HepG2 (cell line): ENCODE data around the gene BPHL. TPM values are rescaled to one million over a fixed set of nuclear protein-coding genes. Genes with fewer than 3 reads are reported as not detected.

ENCODE experiments used
- ATAC-seq: fragments of 200-7000 bp; cut with Tn5 transposase; 3 replicates; pipeline ENCODE4 v1.9.1; 2020; ENCODE audit warnings: mild to moderate bottlenecking, moderate library complexity
- BruUV-seq: library from RNA; stranded (reverse); fragments of 400-500 nt; replicated peaks from 2 replicates; lab custom pipeline; 2021; lab: Mats Ljungman, UMichigan
- CTCF ChIA-PET: fragments of 300-600 bp; formaldehyde crosslinking; extraction: SDS; loops from one replicate; lab custom pipeline; 2021; ENCODE audit warnings: low total read pairs, inconsistent platforms, low intra/inter-chr PET ratio; lab: Yijun Ruan, JAX
- POLR2A ChIA-PET: fragments of 350-600 bp; sonication (Branson Sonifier 250); formaldehyde crosslinking; loops from one replicate; lab custom pipeline; 2020; ENCODE audit warnings: antibody characterized with exemption, inconsistent platforms; lab: Yijun Ruan, JAX
- DNase-seq: peaks from one replicate; pipeline ENCODE4 v3.0.0-alpha.2; 2015; ENCODE audit warnings: low spot score
- FAIRE-seq: peaks from 3 replicates; lab custom pipeline; 2011; peaks lifted over from hg19 to GRCh38; lab: Jason Lieb, UNC
- H2AFZ ChIP-seq: one replicate; pipeline ENCODE4 v1.6.1; 2011; ENCODE audit warnings: low read length, inconsistent platforms
- H3K27ac ChIP-seq: fragments of 300-600 bp; 3 replicates; pipeline ENCODE4 v1.8.0; 2011; ENCODE audit warnings: mixed run types, mild to moderate bottlenecking, mixed read lengths, low read length, inconsistent platforms; ENCODE audit not compliant: insufficient read depth; ENCODE audit errors: extremely low read length
- H3K27me3 ChIP-seq, 2 experiments: fragments of 200-600 bp in 1 of 2; 2 replicates in 1 of 2; 3 replicates in 1 of 2; pipeline versions ENCODE4 v1.6.0 to v1.8.0; 2011; ENCODE audit warnings: low read length in 2 of 2, mild to moderate bottlenecking in 2 of 2, moderate library complexity in 2 of 2, inconsistent platforms in 1 of 2; ENCODE audit not compliant: insufficient read depth in 2 of 2, control insufficient read depth in 1 of 2
- H3K36me3 ChIP-seq, 2 experiments: fragments of 200-600 bp in 1 of 2; replicated peaks in 1 of 2; 2 replicates in 1 of 2; 3 replicates in 1 of 2; pipeline versions ENCODE4 v1.5.1 to v1.8.0; 2011; ENCODE audit warnings: low read length in 2 of 2, inconsistent platforms in 1 of 2; ENCODE audit not compliant: insufficient read depth in 2 of 2, control insufficient read depth in 1 of 2
- H3K4me1 ChIP-seq: 2 replicates; pipeline ENCODE4 v1.5.1; 2012; ENCODE audit warnings: low read length, inconsistent platforms; ENCODE audit not compliant: insufficient read depth
- H3K4me2 ChIP-seq: 2 replicates; pipeline ENCODE4 v1.6.0; 2011; ENCODE audit warnings: low read depth, low read length, inconsistent platforms
- H3K4me3 ChIP-seq, 3 experiments: fragments of 200-600 bp in 1 of 3; sonication (generic), shearing (Covaris generic) in 1 of 3; replicated peaks in 1 of 3; 2 replicates each; pipeline ENCODE4 v1.5.1; 2011 to 2016; ENCODE audit warnings: low read length in 3 of 3, inconsistent platforms in 2 of 3, low read depth in 2 of 3, mild to moderate bottlenecking in 2 of 3, control low read depth in 1 of 3, mixed read lengths in 1 of 3; ENCODE audit not compliant: insufficient read depth in 1 of 3
- H3K79me2 ChIP-seq: one replicate; pipeline ENCODE4 v1.6.1; 2011; ENCODE audit warnings: low read length, inconsistent platforms; ENCODE audit not compliant: insufficient read depth
- H3K9ac ChIP-seq: 2 replicates; pipeline ENCODE4 v1.6.0; 2011; ENCODE audit warnings: mild to moderate bottlenecking, low read depth, low read length, inconsistent platforms; ENCODE audit not compliant: insufficient read depth
- H3K9me3 ChIP-seq: 2 replicates; pipeline ENCODE4 v1.5.1; 2012; ENCODE audit warnings: mild to moderate bottlenecking, low read length
- H4K20me1 ChIP-seq: 2 replicates; pipeline ENCODE4 v1.6.0; 2011; ENCODE audit warnings: inconsistent platforms, mild to moderate bottlenecking, low read length, moderate library complexity; ENCODE audit not compliant: insufficient read depth
- CREBL2 ChIP-seq: sonication (generic); formaldehyde crosslinking; IDR thresholded peaks from 2 replicates; pipeline ENCODE4 v1.8.1; 2023; ENCODE audit warnings: missing genetic modification reagents, mild to moderate bottlenecking, borderline replicate concordance
- HIVEP1 ChIP-seq: sonication (generic); formaldehyde crosslinking; IDR thresholded peaks from 2 replicates; pipeline ENCODE4 v1.4.0; 2020; ENCODE audit warnings: mild to moderate bottlenecking, missing genetic modification reagents
- IKZF4 ChIP-seq: sonication (generic); formaldehyde crosslinking; IDR thresholded peaks from 2 replicates; pipeline ENCODE4 v1.5.1; 2020; ENCODE audit warnings: borderline replicate concordance, mild to moderate bottlenecking, low read depth, missing genetic modification reagents; ENCODE audit errors: not compliant biosample characterization
- NR2F6 ChIP-seq, 2 experiments: IDR thresholded peaks; 2 replicates each; pipeline ENCODE4 v1.6.1; 2016; ENCODE audit warnings: antibody characterized with exemption in 1 of 2, mild to moderate bottlenecking in 1 of 2
- RAD51 ChIP-seq: fragments of 450-650 bp; IDR thresholded peaks from 2 replicates; pipeline ENCODE4 v1.6.1; 2016; ENCODE audit warnings: borderline replicate concordance
- REST ChIP-seq, 2 experiments: IDR thresholded peaks; 2 replicates each; pipeline ENCODE4 v1.6.1; 2011 to 2012; ENCODE audit warnings: low read length in 2 of 2, borderline replicate concordance in 1 of 2, low read depth in 1 of 2, mild to moderate bottlenecking in 1 of 2, moderate library complexity in 1 of 2
- RXRA ChIP-seq: sonication (generic); formaldehyde crosslinking; IDR thresholded peaks from 2 replicates; pipeline ENCODE4 v1.5.1; 2020; ENCODE audit warnings: missing genetic modification reagents
- ZHX2 ChIP-seq, 2 experiments: sonication (generic) in 1 of 2; formaldehyde crosslinking in 1 of 2; IDR thresholded peaks; 2 replicates each; pipeline versions ENCODE4 v1.6.1 to v1.9.0; 2014 to 2022; ENCODE audit warnings: antibody characterized with exemption in 1 of 2, borderline replicate concordance in 1 of 2, inconsistent platforms in 1 of 2, low read depth in 1 of 2, missing genetic modification reagents in 1 of 2
- ZNF124 ChIP-seq: sonication (generic); formaldehyde crosslinking; IDR thresholded peaks from 2 replicates; pipeline ENCODE4 v1.4.0; 2020; ENCODE audit warnings: missing genetic modification reagents
- ZNF292 ChIP-seq: sonication (generic); formaldehyde crosslinking; IDR thresholded peaks from 2 replicates; pipeline ENCODE4 v1.8.1; 2022; ENCODE audit warnings: mild to moderate bottlenecking, low read depth, missing genetic modification reagents, borderline replicate concordance
- ZNF761 ChIP-seq: sonication (generic); formaldehyde crosslinking; conservative IDR thresholded peaks from 2 replicates; pipeline ENCODE4 v1.4.0; 2020; ENCODE audit warnings: mild to moderate bottlenecking, missing genetic modification reagents
- WGBS: methylation state at CpG from one replicate; pipeline ENCODE4 v1.1.6; 2017; ENCODE audit warnings: low lambda C conversion rate; 5-methylcytosine and 5-hydroxymethylcytosine counted together
- in situ Hi-C: cut with HindIII; loops from 2 replicates; pipeline ENCODE4 v1.10.0; 2017; ENCODE audit warnings: low pct_unique_long_range_greater_than_20kb; ENCODE audit not compliant: extremely low pct_ligation_motif_present
- intact Hi-C: fragments of 100-400 bp; cut with micrococcal nuclease; formaldehyde crosslinking; loops from one replicate; pipeline ENCODE4 v1.10.0; 2022; ENCODE audit not compliant: unreplicated experiment
- polyA plus RNA-seq, 8 experiments: library from polyadenylated mRNA; depleted of rRNA in 3 of 8; stranded (reverse) in 7 of 8; unstranded in 1 of 8; fragments of >200 nt; fragmentation: Illumina TruSeq in 4 of 8; extraction: Trizol in 4 of 8; gene quantifications; 2 replicates each; pipeline versions ENCODE4 v1.2.1 to v1.2.3, GENCODE V29; 2011 to 2016; ENCODE audit warnings: low read depth in 4 of 8, missing spikeins in 1 of 8, mixed read lengths in 1 of 8; ENCODE audit not compliant: insufficient read depth in 1 of 8
- total RNA-seq, 5 experiments: library from RNA; depleted of rRNA; stranded (reverse); fragments of >200 nt; fragmentation: Illumina TruSeq; extraction: Trizol; gene quantifications; 2 replicates each; pipeline ENCODE4 v1.2.3, GENCODE V29; 2016; ENCODE audit warnings: low read depth in 1 of 5

BPHL gene
- total and polyA plus RNA-seq, 2 of the 13 experiments (the other 11 are each of a cell fraction or from before 2014, with no cell fraction given) = 37.8 to 39.5 TPM

GRCh38 chr6:3195695-3196497 is 77.4 kb downstream of the BPHL start:
- Histone ChIP-seq H3K4me1 (peaks cover 39% of the 10 kb centered on the region), H3K27me3 (peaks cover 0 to 8% of the 10 kb centered on the region in 2 experiments; a peak in 1 of 5 replicates), H3K9ac (peak overlapping the region; percentile 66), H3K36me3 (no peaks in the 10 kb centered on the region), H3K4me3 (peak overlapping the region; percentile 46 to 67 (median 59)), H3K27ac (peak overlapping the region; percentile 66), H4K20me1 (no peaks in the 10 kb centered on the region), H3K9me3 (no peaks in the 10 kb centered on the region), H3K4me2 (peak overlapping the region; percentile 82), H3K79me2 (peaks cover 7% of the 10 kb centered on the region), H2AFZ (peak overlapping the region; percentile 22)
- 26% methylated on average over 16 of the region's 16 CpGs for WGBS
- intact Hi-C loops = loop anchor here (2.0 to 5.0 kb wide), 3 partner anchors 13 to 69 kb away; partner anchors contain the start of gene PSMG4
- POLR2A ChIA-PET = interaction anchor here (0.6 to 2.7 kb wide), 10 partner anchors 13 to 862 kb away, joined by 3 to 15 read pairs (median 3); partner anchors contain the start of gene TUBB2A
- in situ Hi-C loops = no loop called here
- ATAC-seq (peak; percentile 90), FAIRE-seq (peak; percentile 85), DNase-seq (peak; percentile 90)
- no TSS peak for BruUV-seq
- CTCF ChIA-PET = interaction anchor here (1.1 kb wide), 1 partner anchor 70 kb away, joined by 3 read pairs; no protein-coding TSS in a partner anchor
- TF ChIP-seq IKZF4 (CRISPR knock-in tag) (no peak), REST (IDR thresholded peaks at IDR 0.05; ENCODE audit: borderline replicate concordance in 1 of 2, low read depth in 1 of 2, low read length in 2 of 2) (no peak), RAD51 (no peak; the same call in 1 of the 2 replicates), NR2F6 (IDR thresholded peaks at IDR 0.05) (no peak), NR2F6 (CRISPR knock-in tag; IDR thresholded peaks at IDR 0.05) (peak; percentile 41; the same call in 1 of the 2 replicates), HIVEP1 (CRISPR knock-in tag) (peak; percentile 20; the same call in 1 of the 2 replicates), ZNF761 (CRISPR knock-in tag) (no peak; the same call in 1 of the 2 replicates), ZHX2 (IDR thresholded peaks at IDR 0.05; ENCODE audit: low read depth) (peak; percentile 55; the same call in 1 of the 2 replicates), ZHX2 (CRISPR knock-in tag; IDR thresholded peaks at IDR 0.05; ENCODE audit: borderline replicate concordance) (no peak), ZNF292 (CRISPR knock-in tag) (no peak), RXRA (no peak), ZNF124 (CRISPR knock-in tag) (peak; percentile 61; the same call in 1 of the 2 replicates), CREBL2 (CRISPR knock-in tag) (no peak)
